Measurements from ENCODE around the gene BMP8B. TPM values are rescaled to one million over a fixed set of nuclear protein-coding genes. Genes with fewer than 3 reads are reported as not detected.

Gene BMP8B
- total RNA-seq, 1 experiment from 2014 or later: 0.42 TPM

GRCh38 chr1:39735731-39736130, 52.9 kb downstream of the BMP8B start:
- Histone ChIP-seq H4K5ac (ENCODE audit: insufficient read length, low read depth, low read length) (no peak overlapping the region), H3K9me3 (ENCODE audit: control insufficient read depth, low read depth, low read length) (no peaks in the 10 kb centered on the region), H2AFZ (ENCODE audit: low read length) (no peak overlapping the region), H3T11ph (ENCODE audit: low read length) (no peak overlapping the region), H4K8ac (replicated peaks; ENCODE audit: insufficient read length, low read depth, low read length) (no peak overlapping the region), H3K4me1 (ENCODE audit: insufficient read depth, low read length) (peaks cover 2% of the 10 kb centered on the region; the same call in 1 of the 2 replicates), H3K18ac (ENCODE audit: insufficient read length, low read depth, low read length) (no peak overlapping the region), H3K27me3 (ENCODE audit: insufficient read depth, low read length) (peaks cover 18% of the 10 kb centered on the region; the same call in 1 of the 2 replicates), H3K56ac (ENCODE audit: insufficient read length, low read depth, low read length) (no peak overlapping the region), H3K27ac (ENCODE audit: insufficient read length, low read depth, low read length) (no peak overlapping the region), H2BK20ac (ENCODE audit: low read depth, low read length, poor library complexity, severe bottlenecking) (no peak overlapping the region), H3K4ac (ENCODE audit: low read depth, low read length) (no peak overlapping the region), H3K79me2 (ENCODE audit: insufficient read depth, low read length) (no peaks in the 10 kb centered on the region), H3K79me1 (ENCODE audit: insufficient read depth, low read depth, low read length, poor library complexity, severe bottlenecking) (no peaks in the 10 kb centered on the region), H2BK12ac (ENCODE audit: insufficient read length, low read depth, low read length) (no peak overlapping the region), H3K14ac (ENCODE audit: insufficient read depth, low read length) (no peak overlapping the region), H3K9ac (ENCODE audit: extremely low read depth, insufficient read length, low read length) (no peak overlapping the region), H2BK15ac (ENCODE audit: low read depth, low read length) (no peak overlapping the region), H2BK120ac (ENCODE audit: low read depth, low read length, poor library complexity, severe bottlenecking) (no peak overlapping the region), H3K23ac (ENCODE audit: insufficient read length, low read depth, low read length) (no peak overlapping the region), H2AK5ac (ENCODE audit: insufficient read length, low read length) (no peak overlapping the region), H4K91ac (ENCODE audit: insufficient read length, low read depth, low read length) (no peak overlapping the region), H3K4me2 (ENCODE audit: insufficient read depth, insufficient read length, low read length) (no peak overlapping the region), H3K23me2 (ENCODE audit: insufficient read length, low read depth, low read length, poor library complexity, severe bottlenecking) (peaks cover 7% of the 10 kb centered on the region), H2BK5ac (ENCODE audit: insufficient read length, low read length) (no peak overlapping the region), H4K20me1 (ENCODE audit: control insufficient read depth, insufficient read depth, insufficient read length) (no peaks in the 10 kb centered on the region)
- Mint-ChIP-seq H3K36me3 (ENCODE audit: insufficient read depth in 1 of 3, low read depth in 3 of 3) (peaks cover 0 to 6% (median 5%) of the 10 kb centered on the region in 3 experiments; a peak in 6 of 7 replicates), H3K4me3 (no peak overlapping the region), H3K27ac (no peak overlapping the region), H3K4me1 (peaks cover 9 to 13% of the 10 kb centered on the region in 2 experiments), H3K27me3 (ENCODE audit: low read depth) (peaks cover 80% of the 10 kb centered on the region), H3K9me3 (no peaks in the 10 kb centered on the region)
- no peak for TF ChIP-seq CTCF (conservative IDR thresholded peaks at IDR 0.05)
- WGBS (ENCODE audit: extremely low coverage, insufficient read length, low lambda C conversion rate): no CpG with 5 or more reads among the region's 3 CpGs
- DNase-seq: no peak

All from H9 (cell line).